Measurements from ENCODE around the gene CHIC2. TPM values are rescaled to one million over a fixed set of nuclear protein-coding genes. Genes with fewer than 3 reads are reported as not detected.

CHIC2 gene
- total RNA-seq, 2 donors from 2014 or later, result 10.2 to 14.4 TPM

DNA sequence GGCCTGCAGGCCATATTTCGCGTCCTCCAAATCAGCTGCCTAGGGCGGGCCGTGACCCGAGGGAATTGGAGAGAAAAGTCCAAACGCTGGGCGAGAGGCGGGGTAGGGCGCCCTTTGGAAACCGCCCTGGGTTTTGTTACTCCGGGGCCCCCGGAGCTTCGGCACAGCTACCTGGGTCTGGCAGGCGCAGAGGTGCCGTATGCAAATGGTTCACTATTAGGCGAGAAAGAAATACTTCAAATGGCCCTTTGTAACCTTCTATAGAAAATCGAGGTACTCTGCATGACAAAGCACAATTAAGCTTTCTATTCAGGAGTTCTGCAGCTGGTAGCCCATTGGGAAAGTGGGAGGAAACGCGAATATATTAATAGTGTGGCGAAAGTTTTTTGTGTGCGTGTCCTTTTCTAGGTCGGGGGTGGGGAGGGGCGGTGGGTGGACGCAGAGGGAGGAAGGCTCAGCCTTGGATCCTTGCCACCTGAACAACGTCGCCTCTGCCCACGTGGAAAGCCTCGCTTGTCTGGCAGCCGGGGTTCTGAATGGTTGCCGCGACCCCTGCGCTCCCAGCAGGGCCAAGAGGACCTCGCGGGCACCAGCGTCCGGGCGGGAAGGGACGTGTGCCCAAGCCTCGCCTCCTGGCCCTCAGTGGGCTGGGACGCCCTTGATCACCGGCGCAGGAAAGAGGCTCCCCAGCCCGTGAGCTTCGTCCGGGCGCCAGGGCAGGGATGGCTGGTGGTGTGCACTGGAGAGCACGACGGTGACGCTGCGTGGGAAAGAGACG lies 45.0 kb upstream of the CHIC2 start:
- no peak overlapping the region for H3K4me3 ChIP-seq (ENCODE audit: low read length)

DNA sequence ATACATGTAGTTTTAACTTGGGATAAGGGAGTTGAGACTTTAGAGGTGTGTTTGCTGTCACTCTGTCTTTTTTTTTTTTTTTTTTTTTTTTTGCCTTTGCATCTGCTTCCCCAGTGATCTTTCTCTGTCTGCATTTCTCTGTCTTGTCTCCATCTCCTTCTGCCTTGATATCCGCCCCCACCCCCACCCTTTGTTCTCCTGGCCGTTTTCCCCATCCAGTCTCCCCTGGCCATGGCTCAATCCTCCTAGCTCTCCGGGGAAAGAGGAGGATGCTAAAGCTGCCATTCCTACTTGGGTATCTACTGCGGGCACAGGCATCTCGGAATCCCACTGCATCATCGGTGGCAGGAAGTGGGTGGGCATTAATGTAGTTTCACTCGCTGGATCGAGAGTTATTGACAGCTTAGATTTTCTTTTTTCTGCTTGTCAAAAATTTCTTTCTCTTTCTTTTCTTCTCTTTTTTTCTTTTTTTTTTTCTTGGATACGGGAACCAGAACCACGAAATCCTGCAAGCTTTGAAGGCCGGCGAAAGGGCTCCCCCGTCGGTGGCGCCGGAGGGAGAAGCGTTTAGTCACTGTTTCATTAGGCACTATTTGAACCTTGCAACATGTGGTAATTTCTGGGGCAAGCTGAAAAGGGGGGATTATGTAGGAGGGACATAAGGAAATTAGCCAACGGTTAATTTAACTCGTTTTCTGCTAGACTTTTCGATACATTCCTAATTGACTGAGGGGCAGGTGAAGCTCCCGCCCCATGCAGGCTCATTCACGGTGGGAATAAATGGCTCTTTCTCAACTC lies 43.7 kb upstream of the CHIC2 start:
- DNase-seq, result peak; percentile 58
- Histone ChIP-seq H3K36me3 (ENCODE audit: control insufficient read depth, insufficient read depth, low read length) (no peaks in the 10 kb centered on the region), H3K4me1 (ENCODE audit: control insufficient read depth, insufficient read depth, low read length) (no peaks in the 10 kb centered on the region), H3K27me3 (ENCODE audit: control insufficient read depth, insufficient read depth, low read length, poor library complexity, severe bottlenecking) (peaks cover 100% of the 10 kb centered on the region), H3K9me3 (ENCODE audit: control insufficient read depth, low read length) (no peaks in the 10 kb centered on the region), H3K27ac (ENCODE audit: low read depth, low read length) (no peak overlapping the region), H3K9ac (ENCODE audit: extremely low read depth, low read length, poor library complexity, severe bottlenecking) (no peak overlapping the region), H3K4me3 (ENCODE audit: low read length) (no peak overlapping the region)
- H3K4me3 Mint-ChIP-seq, result peak overlapping the region; percentile 9
- no peak overlapping the region for H3K27ac Mint-ChIP-seq
- TF ChIP-seq CTCF (conservative IDR thresholded peaks at IDR 0.05), result peak; percentile 48
- H3K36me3 Mint-ChIP-seq (ENCODE audit: low read depth), result no peaks in the 10 kb centered on the region
- WGBS, 2 experiments (ENCODE audit: insufficient coverage in 1 of 2, insufficient read length in 1 of 2), result 7% methylated on average over 12 to 22 of the region's 22 CpGs
- peaks cover 22% of the 10 kb centered on the region for H3K4me1 Mint-ChIP-seq
- peaks cover 96% of the 10 kb centered on the region for H3K27me3 Mint-ChIP-seq (ENCODE audit: insufficient read depth)
- no peaks in the 10 kb centered on the region for H3K9me3 Mint-ChIP-seq

More for the DNA sequence above, 45.0 kb upstream of the CHIC2 start:
- Histone ChIP-seq H3K36me3 (ENCODE audit: control insufficient read depth, insufficient read depth, low read length) (no peaks in the 10 kb centered on the region), H3K9ac (ENCODE audit: extremely low read depth, low read length, poor library complexity, severe bottlenecking) (no peak overlapping the region), H3K27ac (ENCODE audit: low read depth, low read length) (no peak overlapping the region), H3K9me3 (ENCODE audit: control insufficient read depth, low read length) (no peaks in the 10 kb centered on the region), H3K4me1 (ENCODE audit: control insufficient read depth, insufficient read depth, low read length) (no peaks in the 10 kb centered on the region), H3K27me3 (ENCODE audit: control insufficient read depth, insufficient read depth, low read length, poor library complexity, severe bottlenecking) (peaks cover 88% of the 10 kb centered on the region)
- Mint-ChIP-seq H3K4me3 (peak overlapping the region; percentile 45), H3K36me3 (ENCODE audit: low read depth) (no peaks in the 10 kb centered on the region), H3K27me3 (ENCODE audit: insufficient read depth) (peaks cover 87% of the 10 kb centered on the region), H3K4me1 (peaks cover 16% of the 10 kb centered on the region), H3K27ac (no peak overlapping the region), H3K9me3 (no peaks in the 10 kb centered on the region)
- TF ChIP-seq CTCF (conservative IDR thresholded peaks at IDR 0.05), result no peak
- peak; percentile 72 for DNase-seq
- WGBS, 2 experiments (ENCODE audit: insufficient coverage in 1 of 2, insufficient read length in 1 of 2), result 13 to 17% methylated on average over 29 to 51 of the region's 51 CpGs

DNA sequence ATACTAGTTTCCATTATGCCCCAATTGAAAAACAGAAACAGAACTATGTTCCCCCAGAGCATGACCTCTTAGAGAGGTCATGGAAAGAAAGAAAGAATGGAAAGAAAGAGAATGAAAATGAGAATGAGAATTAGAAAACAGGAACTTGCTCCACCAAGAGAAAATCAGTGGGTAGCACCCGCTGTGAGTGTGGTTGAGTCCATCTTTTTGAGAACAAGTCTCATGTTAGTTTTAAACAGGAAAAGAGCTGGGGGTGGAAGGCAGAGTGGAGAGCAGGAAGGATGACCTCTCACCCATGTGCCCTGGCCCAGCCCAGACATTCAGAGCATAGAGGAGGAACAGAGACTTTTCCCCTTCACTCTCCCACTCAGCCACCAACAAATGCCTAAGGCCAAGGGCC lies 40.5 kb upstream of the CHIC2 start:
- Histone ChIP-seq H3K4me3 (ENCODE audit: low read length) (no peak overlapping the region), H3K9ac (ENCODE audit: extremely low read depth, low read length, poor library complexity, severe bottlenecking) (no peak overlapping the region), H3K4me1 (ENCODE audit: control insufficient read depth, insufficient read depth, low read length) (peaks cover 10% of the 10 kb centered on the region), H3K9me3 (ENCODE audit: control insufficient read depth, low read length) (no peaks in the 10 kb centered on the region), H3K27ac (ENCODE audit: low read depth, low read length) (no peak overlapping the region), H3K27me3 (ENCODE audit: control insufficient read depth, insufficient read depth, low read length, poor library complexity, severe bottlenecking) (peaks cover 100% of the 10 kb centered on the region), H3K36me3 (ENCODE audit: control insufficient read depth, insufficient read depth, low read length) (no peaks in the 10 kb centered on the region)
- Mint-ChIP-seq H3K27me3 (ENCODE audit: insufficient read depth) (peaks cover 99% of the 10 kb centered on the region), H3K4me3 (no peak overlapping the region), H3K9me3 (no peaks in the 10 kb centered on the region), H3K36me3 (ENCODE audit: low read depth) (no peaks in the 10 kb centered on the region), H3K4me1 (peaks cover 29% of the 10 kb centered on the region), H3K27ac (no peak overlapping the region)
- no peak for DNase-seq
- WGBS, 2 experiments (ENCODE audit: insufficient coverage in 1 of 2, insufficient read length in 1 of 2), result 71 to 86% methylated on average over 1 of the region's 1 CpG
- no peak for TF ChIP-seq CTCF (conservative IDR thresholded peaks at IDR 0.05)

Data from endodermal cell (in vitro differentiated cells).